Brain microvascular endothelial cell (primary cell): ENCODE results near the gene IL31RA.
A peak's percentile ranks its signal among the peaks of the same experiment; 100 is the strongest.

Source experiments
- DNase-seq: peaks from one replicate; pipeline ENCODE4 v3.0.0-alpha.2; 2020
- H3K27ac ChIP-seq: fragments of 250-450 bp; sonication (Bioruptor Pico); 2 replicates; pipeline ENCODE4 v1.5.1; 2020; ENCODE audit warnings: mild to moderate bottlenecking, moderate library complexity
- H3K27me3 ChIP-seq: fragments of 250-450 bp; sonication (Bioruptor Pico); replicated peaks from 2 replicates; pipeline ENCODE4 v1.5.1; 2020; ENCODE audit warnings: mild to moderate bottlenecking
- H3K36me3 ChIP-seq: fragments of 250-450 bp; sonication (Bioruptor Pico); replicated peaks from 2 replicates; pipeline ENCODE4 v1.5.1; 2020; ENCODE audit warnings: mild to moderate bottlenecking
- H3K4me3 ChIP-seq: 2 replicates; pipeline ENCODE4 v1.5.1; 2011; ENCODE audit warnings: low read depth, mild to moderate bottlenecking, control low read depth, low read length, moderate library complexity
- in situ Hi-C: cut with HindIII; loops from 2 replicates; pipeline ENCODE4 v1.10.0; 2017; ENCODE audit warnings: low sequenced_read_pairs, low pct_ligation_motif_present
- TF ChIP-seq, protein P1 (sequence below): IDR thresholded peaks from 2 replicates; pipeline ENCODE4 v1.5.1; 2011; ENCODE audit warnings: low read depth, mild to moderate bottlenecking, moderate library complexity, low read length, control low read depth, inconsistent platforms; ENCODE audit errors: missing control alignments

IL31RA gene

GRCh38 chr5:55960779-55961178, 109.6 kb downstream of the IL31RA start:
- Histone ChIP-seq H3K36me3 (peaks cover 55% of the 10 kb centered on the region), H3K27ac (no peak overlapping the region), H3K27me3 (no peaks in the 10 kb centered on the region), H3K4me3 (no peak overlapping the region)
- no peak for DNase-seq
- in situ Hi-C loops = no loop called here
- TF ChIP-seq, protein P1, sequence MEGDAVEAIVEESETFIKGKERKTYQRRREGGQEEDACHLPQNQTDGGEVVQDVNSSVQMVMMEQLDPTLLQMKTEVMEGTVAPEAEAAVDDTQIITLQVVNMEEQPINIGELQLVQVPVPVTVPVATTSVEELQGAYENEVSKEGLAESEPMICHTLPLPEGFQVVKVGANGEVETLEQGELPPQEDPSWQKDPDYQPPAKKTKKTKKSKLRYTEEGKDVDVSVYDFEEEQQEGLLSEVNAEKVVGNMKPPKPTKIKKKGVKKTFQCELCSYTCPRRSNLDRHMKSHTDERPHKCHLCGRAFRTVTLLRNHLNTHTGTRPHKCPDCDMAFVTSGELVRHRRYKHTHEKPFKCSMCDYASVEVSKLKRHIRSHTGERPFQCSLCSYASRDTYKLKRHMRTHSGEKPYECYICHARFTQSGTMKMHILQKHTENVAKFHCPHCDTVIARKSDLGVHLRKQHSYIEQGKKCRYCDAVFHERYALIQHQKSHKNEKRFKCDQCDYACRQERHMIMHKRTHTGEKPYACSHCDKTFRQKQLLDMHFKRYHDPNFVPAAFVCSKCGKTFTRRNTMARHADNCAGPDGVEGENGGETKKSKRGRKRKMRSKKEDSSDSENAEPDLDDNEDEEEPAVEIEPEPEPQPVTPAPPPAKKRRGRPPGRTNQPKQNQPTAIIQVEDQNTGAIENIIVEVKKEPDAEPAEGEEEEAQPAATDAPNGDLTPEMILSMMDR = no peak

DNA sequence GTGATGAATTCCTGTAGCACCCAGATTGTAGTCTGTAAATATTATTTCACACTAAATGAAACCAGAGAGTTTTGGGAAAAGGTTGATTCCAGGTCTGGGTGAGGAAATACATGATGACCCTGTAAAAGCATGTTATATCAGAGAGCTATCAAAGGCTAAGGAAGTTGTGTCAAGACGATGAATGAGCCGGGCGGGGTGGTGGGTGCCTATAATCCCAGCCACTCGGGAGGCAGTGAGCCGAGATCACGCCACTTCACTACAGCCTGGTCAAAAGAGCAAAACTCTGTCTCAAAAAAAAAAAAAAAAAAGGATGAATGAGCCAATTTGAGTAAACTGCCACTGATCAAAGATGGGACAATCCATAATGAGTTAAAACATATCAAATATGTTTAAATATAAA, 114.4 kb downstream of the IL31RA start:
- no peaks in the 10 kb centered on the region for H3K27me3 ChIP-seq
- TF ChIP-seq, protein P1 = no peak
- in situ Hi-C loops = no loop called here
- no peak overlapping the region for H3K27ac ChIP-seq
- H3K4me3 ChIP-seq = no peak overlapping the region
- no peak for DNase-seq
- H3K36me3 ChIP-seq = peaks cover 36% of the 10 kb centered on the region

DNA sequence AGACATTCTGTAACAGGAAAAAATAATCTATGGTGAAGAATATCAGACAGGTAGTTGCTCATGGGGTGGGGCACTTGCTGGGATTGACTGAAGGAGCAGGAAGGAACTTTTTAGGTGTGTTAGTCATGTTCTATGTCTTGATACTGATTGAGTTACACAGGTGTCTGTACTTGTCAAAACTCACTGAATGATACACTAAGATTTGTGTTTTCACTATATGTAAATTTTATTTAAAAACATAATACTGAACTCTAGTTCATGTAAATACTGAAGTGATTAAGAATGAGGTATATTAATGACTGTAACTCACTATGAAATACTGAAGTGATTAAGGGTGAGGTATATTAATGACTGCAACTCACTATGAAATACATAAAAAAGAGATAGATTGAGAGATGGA, 115.1 kb downstream of the IL31RA start:
- H3K27ac ChIP-seq = no peak overlapping the region
- peaks cover 33% of the 10 kb centered on the region for H3K36me3 ChIP-seq
- TF ChIP-seq, protein P1 = no peak
- in situ Hi-C loops = no loop called here
- no peak for DNase-seq
- no peaks in the 10 kb centered on the region for H3K27me3 ChIP-seq
- no peak overlapping the region for H3K4me3 ChIP-seq

GRCh38 chr5:55969956-55970355, 118.8 kb downstream of the IL31RA start:
- TF ChIP-seq, protein P1 = no peak
- Histone ChIP-seq H3K4me3 (no peak overlapping the region), H3K36me3 (peaks cover 34% of the 10 kb centered on the region), H3K27ac (no peak overlapping the region), H3K27me3 (no peaks in the 10 kb centered on the region)
- peak; percentile 24 for DNase-seq
- in situ Hi-C loops = no loop called here
